ENCODE results near the gene NPIPB8. TPM values are rescaled to one million over a fixed set of nuclear protein-coding genes. Genes with fewer than 3 reads are reported as not detected.
"Not testable (repeated sequence)": the region's sequence is repeated elsewhere in the genome, so short reads cannot be mapped to it uniquely, and the experiment has no call there.

The NPIPB8 gene
- total and polyA plus RNA-seq, 8 donors = 0.08 to 2.4 (median 0.74) TPM; not detected in 3

- intact Hi-C loops (cut with DNase I); H3K27me3 ChIP-seq; FAIRE-seq; H3K4me3 ChIP-seq; H3K36me3 ChIP-seq; H3K4me1 ChIP-seq; H3K27ac ChIP-seq; H3K9me3 ChIP-seq: not testable (repeated sequence)
- WGBS, 2 donors = 55 to 62% methylated on average over 16 to 17 of the region's 24 CpGs
- ATAC-seq = peak; percentile 26 to 59 (median 42)
- peak; percentile 41 to 57 (median 54) for TF ChIP-seq CTCF (IDR thresholded peaks at IDR 0.05)
- peak in 3 of 6 donors; percentile 45 to 72 (median 63) for DNase-seq
Observed at GRCh38 chr16:28615486-28616223, 22.2 kb upstream of the NPIPB8 start.

GRCh38 chr16:28616224-28616577, 21.7 kb upstream of the NPIPB8 start:
- H3K4me1 ChIP-seq; H3K27me3 ChIP-seq; H3K4me3 ChIP-seq; intact Hi-C loops (cut with DNase I); H3K9me3 ChIP-seq; H3K36me3 ChIP-seq; FAIRE-seq; H3K27ac ChIP-seq; ATAC-seq; DNase-seq: not testable (repeated sequence)
- 84 to 87% methylated on average over 7 of the region's 7 CpGs for WGBS, 2 donors

- Histone ChIP-seq H3K27me3 (no peaks in the 10 kb centered on the region), H3K36me3 (no peaks in the 10 kb centered on the region), H3K4me3 (no peak overlapping the region), H3K27ac (no peak overlapping the region), H3K4me1 (no peaks in the 10 kb centered on the region), H3K9me3 (no peaks in the 10 kb centered on the region)
- ATAC-seq = no peak
- intact Hi-C loops (cut with DNase I) = no loop called here
- FAIRE-seq = no peak
- WGBS, 2 donors = 88 to 92% methylated on average over 7 of the region's 7 CpGs
- DNase-seq = no peak
- TF ChIP-seq CTCF (IDR thresholded peaks at IDR 0.05) = no peak
Observed at GRCh38 chr16:28616636-28617035, 21.2 kb upstream of the NPIPB8 start.

GRCh38 chr16:28617874-28618273, 20.0 kb upstream of the NPIPB8 start:
- Histone ChIP-seq H3K9me3 (no peaks in the 10 kb centered on the region), H3K4me3 (no peak overlapping the region), H3K4me1 (no peaks in the 10 kb centered on the region), H3K27ac (no peak overlapping the region), H3K36me3 (no peaks in the 10 kb centered on the region), H3K27me3 (no peaks in the 10 kb centered on the region)
- ATAC-seq (no peak), FAIRE-seq (no peak), DNase-seq (no peak)
- intact Hi-C loops (cut with DNase I) = no loop called here
- WGBS, 2 donors = 60 to 70% methylated on average over 4 of the region's 4 CpGs
- no peak for TF ChIP-seq CTCF (IDR thresholded peaks at IDR 0.05)

GRCh38 chr16:28620316-28620715, 17.5 kb upstream of the NPIPB8 start:
- DNase-seq; H3K4me1 ChIP-seq; H3K9me3 ChIP-seq; H3K27me3 ChIP-seq; FAIRE-seq; intact Hi-C loops (cut with DNase I); H3K27ac ChIP-seq; H3K4me3 ChIP-seq; H3K36me3 ChIP-seq; ATAC-seq: not testable (repeated sequence)
- WGBS, 2 donors = 87 to 100% methylated on average over 1 of the region's 1 CpG

GRCh38 chr16:28621481-28622155, 16.2 kb upstream of the NPIPB8 start:
- TF ChIP-seq CTCF (IDR thresholded peaks at IDR 0.05) = no peak
- H3K36me3 ChIP-seq = no peaks in the 10 kb centered on the region
- H3K27ac ChIP-seq = no peak overlapping the region
- DNase-seq = no peak
- no peak for FAIRE-seq
- peak in 1 of 4 donors; percentile 16 for ATAC-seq
- H3K4me1 ChIP-seq = no peaks in the 10 kb centered on the region
- intact Hi-C loops (cut with DNase I) = no loop called here
- 54 to 55% methylated on average over 7 of the region's 7 CpGs for WGBS, 2 donors
- H3K27me3 ChIP-seq = no peaks in the 10 kb centered on the region
- H3K4me3 ChIP-seq = peak overlapping the region in 2 of 4 donors; percentile 57 to 68
- H3K9me3 ChIP-seq = no peaks in the 10 kb centered on the region

- peak overlapping the region in 3 of 4 donors; percentile 48 to 81 (median 56) for H3K27ac ChIP-seq
- 12 to 15% methylated on average over 23 to 24 of the region's 24 CpGs for WGBS, 2 donors
- not testable (repeated sequence) for H3K27me3 ChIP-seq
Observed at GRCh38 chr16:28622532-28623171, 15.2 kb upstream of the NPIPB8 start.

More at GRCh38 chr16:28622532-28623171, 15.2 kb upstream of the NPIPB8 start:
- ATAC-seq (peak; percentile 49 to 66 (median 59)), DNase-seq (peak in 1 of 6 donors; percentile 25)
- FAIRE-seq; H3K9me3 ChIP-seq; H3K36me3 ChIP-seq; H3K4me1 ChIP-seq; intact Hi-C loops (cut with DNase I): not testable (repeated sequence)
- peak overlapping the region; percentile 31 to 68 (median 56) for H3K4me3 ChIP-seq

Measured in pancreas (tissue), 10 donors.